HepG2 (cell line): ENCODE results near the gene MBLAC1. TPM values are rescaled to one million over a fixed set of nuclear protein-coding genes. Genes with fewer than 3 reads are reported as not detected.
A peak's percentile ranks its signal among the peaks of the same experiment; 100 is the strongest.

Experiments used
- HNRNPH1 ChIP-seq: fragments of 200-400 bp; formaldehyde crosslinking; optimal IDR thresholded peaks from 2 replicates; pipeline ENCODE3; 2017; ENCODE audit warnings: mild to moderate bottlenecking, low read depth, low read length
- JUN ChIP-seq: sonication (generic); formaldehyde crosslinking; IDR thresholded peaks from 2 replicates; pipeline ENCODE4 v1.4.0; 2020; ENCODE audit warnings: mild to moderate bottlenecking, missing genetic modification reagents
- MTERF4 ChIP-seq: sonication (generic); formaldehyde crosslinking; IDR thresholded peaks from 2 replicates; pipeline ENCODE4 v1.8.0; 2023; ENCODE audit warnings: mild to moderate bottlenecking, missing genetic modification reagents
- NFIC ChIP-seq: IDR thresholded peaks from 2 replicates; pipeline ENCODE4 v1.6.1; 2012; ENCODE audit warnings: mild to moderate bottlenecking, low read length, inconsistent platforms
- NPAS2 ChIP-seq: sonication (generic); formaldehyde crosslinking; IDR thresholded peaks from 2 replicates; pipeline ENCODE4 v1.8.0; 2022; ENCODE audit warnings: mild to moderate bottlenecking, missing genetic modification reagents, borderline replicate concordance
- NR2F6 ChIP-seq, 2 experiments: IDR thresholded peaks; 2 replicates each; pipeline ENCODE4 v1.6.1; 2016; ENCODE audit warnings: antibody characterized with exemption in 1 of 2, mild to moderate bottlenecking in 1 of 2
- RAD21 ChIP-seq: fragments of 450-650 bp; formaldehyde crosslinking; IDR thresholded peaks from 2 replicates; pipeline ENCODE4 v1.5.0; 2020; ENCODE audit warnings: mild to moderate bottlenecking
- RBAK ChIP-seq: sonication (generic); formaldehyde crosslinking; IDR thresholded peaks from 2 replicates; pipeline ENCODE4 v1.5.1; 2020; ENCODE audit warnings: mild to moderate bottlenecking, missing genetic modification reagents
- RBM22 ChIP-seq: fragments of 200-400 bp; formaldehyde crosslinking; optimal IDR thresholded peaks from 2 replicates; pipeline ENCODE3; 2017; ENCODE audit warnings: mild to moderate bottlenecking, low read length, moderate library complexity
- SMAD9 ChIP-seq: sonication (generic); formaldehyde crosslinking; IDR thresholded peaks from 2 replicates; pipeline ENCODE4 v1.5.1; 2020; ENCODE audit warnings: mild to moderate bottlenecking, missing genetic modification reagents
- SOX13 ChIP-seq, 3 experiments: fragments of 450-650 bp in 1 of 3; sonication (generic) in 1 of 3; formaldehyde crosslinking in 1 of 3; IDR thresholded peaks in 2 of 3; conservative IDR thresholded peaks in 1 of 3; 2 replicates each; pipeline versions ENCODE4 v1.5.0 to v1.6.1; 2016 to 2020; ENCODE audit warnings: antibody characterized with exemption in 1 of 3, mild to moderate bottlenecking in 1 of 3, missing compliant biosample characterization in 1 of 3, missing genetic modification reagents in 1 of 3, moderate library complexity in 1 of 3
- ZBTB37 ChIP-seq: sonication (generic); formaldehyde crosslinking; IDR thresholded peaks from 2 replicates; pipeline ENCODE4 v1.4.0; 2020; ENCODE audit warnings: mild to moderate bottlenecking, missing genetic modification reagents
- ZC3H4 ChIP-seq: sonication (generic); formaldehyde crosslinking; IDR thresholded peaks from 2 replicates; pipeline ENCODE4 v1.4.0; 2020; ENCODE audit warnings: missing genetic modification reagents, borderline replicate concordance
- ZEB1 ChIP-seq: IDR thresholded peaks from 2 replicates; pipeline ENCODE4 v1.6.1; 2012; ENCODE audit warnings: mild to moderate bottlenecking, low read depth, inconsistent platforms; ENCODE audit not compliant: insufficient replicate concordance
- ZNF136 ChIP-seq: sonication (generic); formaldehyde crosslinking; IDR thresholded peaks from 2 replicates; pipeline ENCODE4 v1.8.1; 2022; ENCODE audit warnings: low read depth, mild to moderate bottlenecking, moderate library complexity, missing genetic modification reagents
- ZNF512B ChIP-seq: sonication (generic); formaldehyde crosslinking; IDR thresholded peaks from 2 replicates; pipeline ENCODE4 v1.5.1; 2020; ENCODE audit warnings: missing genetic modification reagents, mild to moderate bottlenecking, borderline replicate concordance
- ZNF569 ChIP-seq: sonication (generic); formaldehyde crosslinking; IDR thresholded peaks from 2 replicates; pipeline ENCODE4 v1.5.0; 2020; ENCODE audit warnings: mild to moderate bottlenecking, missing genetic modification reagents, moderate library complexity, borderline replicate concordance
- ZNF616 ChIP-seq: sonication (generic); formaldehyde crosslinking; IDR thresholded peaks from 2 replicates; pipeline ENCODE4 v1.5.0; 2020; ENCODE audit warnings: low read depth, mild to moderate bottlenecking, missing genetic modification reagents
- ZNF766 ChIP-seq: sonication (generic); formaldehyde crosslinking; IDR thresholded peaks from 2 replicates; pipeline ENCODE4 v1.5.0; 2020; ENCODE audit warnings: missing genetic modification reagents, borderline replicate concordance
- ZNF770 ChIP-seq: sonication (generic); formaldehyde crosslinking; IDR thresholded peaks from 2 replicates; pipeline ENCODE4 v1.5.0; 2020; ENCODE audit warnings: mild to moderate bottlenecking, missing genetic modification reagents
- ZSCAN25 ChIP-seq: sonication (generic); formaldehyde crosslinking; IDR thresholded peaks from 2 replicates; pipeline ENCODE4 v1.8.0; 2022; ENCODE audit warnings: mild to moderate bottlenecking, missing genetic modification reagents
- polyA plus RNA-seq, 8 experiments: library from polyadenylated mRNA; depleted of rRNA in 3 of 8; stranded (reverse) in 7 of 8; unstranded in 1 of 8; fragments of >200 nt; fragmentation: Illumina TruSeq in 4 of 8; extraction: Trizol in 4 of 8; gene quantifications; 2 replicates each; pipeline versions ENCODE4 v1.2.1 to v1.2.3, GENCODE V29; 2011 to 2016; ENCODE audit warnings: low read depth in 4 of 8, missing spikeins in 1 of 8, mixed read lengths in 1 of 8; ENCODE audit not compliant: insufficient read depth in 1 of 8
- total RNA-seq, 5 experiments: library from RNA; depleted of rRNA; stranded (reverse); fragments of >200 nt; fragmentation: Illumina TruSeq; extraction: Trizol; gene quantifications; 2 replicates each; pipeline ENCODE4 v1.2.3, GENCODE V29; 2016; ENCODE audit warnings: low read depth in 1 of 5

The MBLAC1 gene
- total and polyA plus RNA-seq, 2 of the 13 experiments (the other 11 are each of a cell fraction or from before 2014, with no cell fraction given): 0.79 to 2.1 TPM

- no peak for TF ChIP-seq NR2F6 (IDR thresholded peaks at IDR 0.05)
- peak; percentile 3; the same call in 1 of the 2 replicates for TF ChIP-seq NR2F6 (CRISPR knock-in tag; IDR thresholded peaks at IDR 0.05)
- no peak for TF ChIP-seq RAD21
- peak; percentile 17 for TF ChIP-seq RBM22
- 0 out of 2 replicates have a peak, but pooled peaks have one; percentile 34 for TF ChIP-seq ZNF512B
- peak; percentile 77 for TF ChIP-seq ZNF770 (CRISPR knock-in tag)
- 0 out of 2 replicates have a peak, but pooled peaks have one; percentile 42 for TF ChIP-seq ZNF616
- 0 out of 2 replicates have a peak, but pooled peaks have one; percentile 25 for TF ChIP-seq JUN (CRISPR knock-in tag)
- TF ChIP-seq ZNF569 (CRISPR knock-in tag): no peak
- peak; percentile 18; the same call in 1 of the 2 replicates for TF ChIP-seq RBAK (CRISPR knock-in tag)
- 0 out of 2 replicates have a peak, but pooled peaks have one; percentile 8 for TF ChIP-seq ZNF766 (CRISPR knock-in tag)
- no peak for TF ChIP-seq SOX13 (IDR thresholded peaks at IDR 0.05)
- 0 out of 4 replicates have a peak, but pooled peaks of 1 of the 2 experiments have one; percentile 3 for TF ChIP-seq SOX13 (CRISPR knock-in tag; conservative IDR thresholded peaks at IDR 0.05 in 1 of 2, IDR thresholded peaks at IDR 0.05 in 1 of 2)
- TF ChIP-seq ZSCAN25 (CRISPR knock-in tag): 0 out of 2 replicates have a peak, but pooled peaks have one; percentile 2
- TF ChIP-seq MTERF4 (CRISPR knock-in tag): peak; percentile 40; the same call in 1 of the 2 replicates
- TF ChIP-seq NFIC: no peak
- TF ChIP-seq HNRNPH1: no peak
- TF ChIP-seq NPAS2: no peak
- peak; percentile 50 for TF ChIP-seq ZEB1
- TF ChIP-seq ZC3H4 (CRISPR knock-in tag): 0 out of 2 replicates have a peak, but pooled peaks have one; percentile 38
- no peak for TF ChIP-seq ZBTB37 (CRISPR knock-in tag)
- 0 out of 2 replicates have a peak, but pooled peaks have one; percentile 9 for TF ChIP-seq SMAD9
- TF ChIP-seq ZNF136 (CRISPR knock-in tag): no peak
These were observed 382 bp upstream of the MBLAC1 start (continued) for GRCh38 chr7:100126239-100126930.
